Ovary (tissue), 3 donors: ENCODE data around the gene PRKAB1.

Experiments used
- EP300 ChIP-seq: sonication (generic); formaldehyde crosslinking; IDR thresholded peaks from one replicate; pipeline ENCODE4 v1.6.1; 2017; ENCODE audit warnings: antibody characterized with exemption
- POLR2A ChIP-seq: fragments of 450-650 bp; IDR thresholded peaks from one replicate; pipeline ENCODE4 v1.6.1; 2017; ENCODE audit warnings: antibody characterized with exemption, mild to moderate bottlenecking, moderate library complexity
- TF ChIP-seq, protein P1 (sequence below), 3 donors: fragments of 450-650 bp in 2 of 3; fragments of 200-600 bp in 1 of 3; IDR thresholded peaks; one replicate each; pipeline versions ENCODE4 v1.5.1 to v1.8.0; 2016 to 2022; ENCODE audit warnings: antibody characterized with exemption in 3 of 3, mild to moderate bottlenecking in 1 of 3
- donor health status: DM: no; HTN: no; CAD: no.

DNA sequence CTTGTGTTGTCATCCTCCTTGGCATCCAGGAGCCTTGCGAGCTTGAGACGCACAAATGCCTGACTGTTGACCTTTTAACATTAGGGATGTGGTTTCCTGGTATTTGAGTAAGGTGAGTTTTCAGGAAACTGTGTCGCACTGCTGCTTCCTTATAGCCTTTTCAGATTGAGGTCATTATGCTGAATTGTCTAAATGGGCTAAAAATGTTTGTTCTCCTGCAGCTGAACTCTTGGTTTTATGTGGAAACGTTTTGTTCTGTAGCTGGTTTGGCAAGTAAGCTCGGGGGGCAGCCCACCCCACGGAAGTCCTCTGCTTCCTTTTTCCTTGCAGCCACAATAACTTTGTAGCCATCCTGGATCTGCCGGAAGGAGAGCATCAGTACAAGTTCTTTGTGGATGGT, 5.7 kb downstream of the PRKAB1 start:
- TF ChIP-seq POLR2A = no peak
- TF ChIP-seq, protein P1, sequence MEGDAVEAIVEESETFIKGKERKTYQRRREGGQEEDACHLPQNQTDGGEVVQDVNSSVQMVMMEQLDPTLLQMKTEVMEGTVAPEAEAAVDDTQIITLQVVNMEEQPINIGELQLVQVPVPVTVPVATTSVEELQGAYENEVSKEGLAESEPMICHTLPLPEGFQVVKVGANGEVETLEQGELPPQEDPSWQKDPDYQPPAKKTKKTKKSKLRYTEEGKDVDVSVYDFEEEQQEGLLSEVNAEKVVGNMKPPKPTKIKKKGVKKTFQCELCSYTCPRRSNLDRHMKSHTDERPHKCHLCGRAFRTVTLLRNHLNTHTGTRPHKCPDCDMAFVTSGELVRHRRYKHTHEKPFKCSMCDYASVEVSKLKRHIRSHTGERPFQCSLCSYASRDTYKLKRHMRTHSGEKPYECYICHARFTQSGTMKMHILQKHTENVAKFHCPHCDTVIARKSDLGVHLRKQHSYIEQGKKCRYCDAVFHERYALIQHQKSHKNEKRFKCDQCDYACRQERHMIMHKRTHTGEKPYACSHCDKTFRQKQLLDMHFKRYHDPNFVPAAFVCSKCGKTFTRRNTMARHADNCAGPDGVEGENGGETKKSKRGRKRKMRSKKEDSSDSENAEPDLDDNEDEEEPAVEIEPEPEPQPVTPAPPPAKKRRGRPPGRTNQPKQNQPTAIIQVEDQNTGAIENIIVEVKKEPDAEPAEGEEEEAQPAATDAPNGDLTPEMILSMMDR (IDR thresholded peaks at IDR 0.05) = no peak
- TF ChIP-seq EP300 = no peak
